T-helper 2 cell treated with Interferon-gamma antibody and Interleukin-4, amounts not matched to agents 100 ng/mL and 5 ng/mL, for 36 hours (primary cell): ENCODE measurements around the gene TMPRSS7. TPM values are rescaled to one million over a fixed set of nuclear protein-coding genes. Genes with fewer than 3 reads are reported as not detected.

Experiments used
- intact Hi-C: fragments of 100-400 bp; cut with micrococcal nuclease; formaldehyde crosslinking; loops from one replicate; pipeline ENCODE4 v1.15.1; 2023
- total RNA-seq: library from RNA; stranded (reverse); gene quantifications from 2 replicates; pipeline ENCODE4 v1.2.3, GENCODE V29; 2022

Gene TMPRSS7
- total RNA-seq, 1 donor from 2014 or later, result not detected

DNA sequence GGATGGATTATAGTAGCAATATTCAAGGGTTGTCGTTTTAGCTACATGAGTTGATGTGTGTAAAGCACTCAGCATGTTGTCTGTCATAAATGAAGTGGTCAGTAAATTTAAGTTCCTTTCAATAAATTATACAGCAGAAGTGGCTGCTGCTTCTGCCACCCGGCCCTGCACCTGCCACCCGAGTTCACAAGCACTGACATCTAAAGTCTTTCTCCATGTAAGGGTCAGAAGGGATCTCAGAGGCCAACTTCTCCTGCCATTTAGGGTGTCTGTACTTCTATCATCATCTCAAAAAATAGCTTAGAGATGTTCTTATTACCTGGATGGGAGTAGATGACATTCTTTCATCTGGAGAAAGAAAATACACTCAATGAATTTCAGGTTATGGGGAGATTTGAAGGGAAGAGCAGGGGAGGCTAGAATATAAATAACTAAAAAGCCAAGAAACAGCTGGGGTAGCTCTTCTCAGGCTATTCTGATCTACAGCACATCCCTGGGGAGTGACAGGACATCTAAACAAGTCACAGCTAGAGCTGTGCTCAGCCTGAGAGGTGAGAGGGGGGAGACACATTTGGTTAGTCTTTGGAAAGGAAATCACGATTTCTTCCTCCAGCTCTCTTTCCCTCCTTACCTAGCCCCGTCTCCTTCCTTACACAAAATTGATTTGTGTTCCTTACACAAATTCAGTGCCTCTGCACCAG is 90.5 kb downstream of the TMPRSS7 start:
- intact Hi-C loops, result no loop called here

DNA sequence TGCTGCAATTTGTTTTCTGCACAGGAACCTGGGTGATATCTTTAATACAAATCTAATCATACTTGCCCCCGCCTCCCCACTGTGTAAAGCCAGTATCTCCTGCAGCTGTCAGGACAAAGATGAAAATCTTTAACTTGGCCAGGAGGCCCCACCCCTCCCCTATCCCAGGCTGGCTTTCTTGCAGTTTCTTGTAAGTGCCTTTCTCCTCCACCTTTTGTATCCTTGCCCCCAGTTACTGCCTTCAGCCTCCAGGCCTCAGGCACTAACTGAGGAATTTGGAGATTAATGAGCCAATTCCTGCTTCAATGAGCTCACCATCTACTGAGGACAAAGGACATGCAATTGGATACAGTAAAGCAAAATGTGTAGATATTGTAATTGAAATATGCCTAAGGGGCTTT is 92.0 kb downstream of the TMPRSS7 start:
- intact Hi-C loops, result no loop called here

DNA sequence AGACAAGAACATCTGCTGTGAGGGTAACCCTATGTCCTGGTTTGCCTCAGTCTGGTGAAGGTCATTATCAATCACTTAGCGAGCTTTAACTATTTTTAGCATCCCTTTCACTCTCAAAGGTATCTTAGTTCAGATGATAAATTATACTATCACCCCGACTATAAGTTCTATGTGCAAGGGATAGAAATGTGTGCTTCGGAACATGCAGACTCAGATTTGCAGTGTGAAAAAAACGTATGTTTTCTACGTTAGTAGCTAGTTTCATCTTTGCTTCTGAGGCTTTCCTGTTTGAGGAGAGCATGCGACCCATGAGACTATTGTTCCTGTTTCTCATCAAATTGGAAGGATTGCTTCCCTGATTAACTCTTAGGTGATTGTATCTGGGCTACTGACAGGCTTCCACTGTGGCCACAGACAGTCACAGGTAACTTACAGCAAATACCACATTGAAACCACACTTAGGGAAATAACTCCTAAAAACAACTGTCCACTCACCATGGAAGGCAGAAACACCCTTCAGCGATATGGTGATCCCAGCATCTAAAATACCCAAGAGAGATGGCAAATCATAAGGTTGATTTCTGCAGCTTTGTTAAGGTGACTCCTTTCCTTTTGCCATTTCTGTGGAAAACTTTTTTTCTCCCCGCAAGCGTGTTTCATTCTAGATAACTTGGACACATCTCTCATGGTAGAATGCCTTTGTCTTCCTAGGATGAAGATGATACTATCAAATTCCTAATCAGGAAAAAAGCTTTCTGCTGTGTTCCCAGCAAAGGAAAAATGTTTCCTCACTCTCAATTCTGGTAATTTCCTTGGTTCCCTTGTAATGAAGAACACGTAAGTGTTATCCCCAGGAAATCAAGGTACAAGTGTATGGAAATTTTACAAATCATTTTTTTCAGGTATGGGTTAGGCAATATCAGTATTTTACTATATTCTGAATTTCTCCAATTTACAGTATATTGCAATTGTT is 93.3 kb downstream of the TMPRSS7 start:
- intact Hi-C loops, result no loop called here

DNA sequence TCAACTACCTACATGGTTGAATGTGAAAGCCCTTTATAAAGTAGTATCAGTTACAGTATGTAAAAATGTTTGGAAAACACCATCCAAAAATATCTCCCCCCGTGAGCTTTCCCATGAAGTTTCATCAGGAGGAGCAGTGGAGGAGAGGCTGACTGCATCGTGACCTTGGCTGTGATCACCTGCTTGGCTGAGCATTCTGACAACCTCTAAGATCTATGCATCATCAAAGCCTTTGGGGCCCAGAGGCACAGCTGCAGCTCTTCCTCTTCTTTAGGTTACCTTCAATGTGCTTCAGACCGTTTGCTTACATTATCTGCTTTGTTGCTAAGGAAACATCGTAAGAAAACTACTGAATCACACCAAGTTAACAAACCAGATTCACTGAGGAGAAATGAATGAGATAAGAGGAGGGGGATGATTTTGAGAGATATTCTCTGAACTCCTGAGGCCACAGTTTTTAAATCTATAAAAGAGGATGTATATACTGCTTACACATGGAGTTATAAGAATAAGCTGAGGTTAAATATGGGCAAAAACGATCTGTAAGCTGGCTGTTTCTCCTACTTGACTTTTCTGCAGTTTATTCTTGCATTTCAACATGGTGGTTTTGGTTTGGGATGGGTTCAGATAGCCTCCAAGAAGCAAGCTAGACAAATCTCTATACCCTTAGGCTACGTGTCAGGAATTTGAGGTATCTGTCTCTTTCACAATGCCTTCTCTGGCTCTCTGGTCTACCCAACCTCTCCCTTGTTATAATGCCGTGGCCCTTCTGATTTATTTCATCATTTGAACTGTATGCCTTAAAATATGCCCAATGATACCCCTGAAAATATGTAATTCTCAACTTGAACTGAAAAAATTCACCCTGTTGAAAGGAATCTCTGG is 94.5 kb downstream of the TMPRSS7 start:
- intact Hi-C loops, result loop anchor here (1.0 kb wide), 1 partner anchor 8 kb away; no protein-coding TSS in a partner anchor

DNA sequence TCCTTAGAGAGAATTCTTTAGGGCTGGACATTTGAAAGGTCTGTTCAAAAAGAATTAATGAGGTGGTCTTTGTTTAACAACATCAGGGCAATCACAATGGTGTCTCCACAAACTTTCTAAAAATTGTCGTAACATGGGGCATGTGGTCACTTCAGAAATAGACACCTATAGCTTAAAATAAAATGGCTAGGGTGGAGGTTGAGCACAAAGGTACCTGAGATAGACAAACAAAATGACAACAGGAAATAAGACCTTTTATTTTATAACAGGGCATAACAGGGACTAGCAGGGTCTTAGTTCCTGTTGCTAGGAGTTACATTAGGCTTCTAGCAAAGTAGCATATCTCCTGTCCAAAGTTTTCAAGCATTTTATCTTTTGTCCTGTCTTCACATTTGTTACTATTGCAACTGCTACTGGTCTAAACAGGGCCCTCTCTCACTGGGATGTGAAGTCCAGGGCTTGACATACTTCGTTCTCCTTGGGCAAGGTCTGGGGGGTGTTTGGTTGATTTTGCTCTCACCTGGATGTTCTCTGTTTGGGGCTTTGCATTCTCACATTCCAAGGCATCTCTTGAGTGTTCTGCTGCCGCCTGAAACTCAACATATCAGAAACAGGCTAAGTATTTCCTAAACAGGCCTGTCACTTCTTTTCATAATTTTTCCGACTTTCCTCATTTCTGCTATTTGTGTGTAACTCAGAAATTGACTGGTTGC is 95.5 kb downstream of the TMPRSS7 start:
- intact Hi-C loops, result loop anchor here (1.0 to 10.0 kb wide), 3 partner anchors 7 to 845 kb away; partner anchors contain the start of gene CD200R1

DNA sequence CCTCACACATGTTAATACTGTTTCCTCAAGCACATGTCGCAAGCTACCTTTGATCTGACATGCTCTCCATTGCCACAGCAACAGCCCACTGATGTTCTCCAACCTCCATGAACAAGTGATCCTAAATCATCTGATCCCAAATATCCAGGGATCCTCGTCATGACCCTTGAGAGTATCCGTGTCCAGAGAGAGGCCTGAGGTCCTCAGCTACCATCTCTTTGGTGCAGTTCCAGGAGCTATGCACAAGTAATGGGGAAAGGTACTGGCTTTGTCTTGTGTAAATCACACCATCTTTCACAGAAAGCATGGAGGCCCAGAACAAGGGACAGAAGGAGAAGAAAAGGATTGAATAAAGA is 96.1 kb downstream of the TMPRSS7 start:
- intact Hi-C loops, result loop anchor here (5.0 to 10.0 kb wide), 2 partner anchors 547 to 844 kb away; partner anchors contain the start of gene CD200R1

Other genes with a start within 250 kb of the TMPRSS7 start
- 2.4 and 3.7 TPM in 2 replicates for gene PHLDB2, start 175.5 kb upstream of the TMPRSS7 start, total RNA-seq
- 31.2 and 35.8 TPM in 2 replicates for gene ABHD10, start 55.7 kb upstream of the TMPRSS7 start, total RNA-seq
- 0.32 TPM in 1 of 2 replicates, not detected in the other for gene TAGLN3, start 35.8 kb upstream of the TMPRSS7 start, total RNA-seq
- gene C3orf52, start 51.7 kb downstream of the TMPRSS7 start, total RNA-seq, result 9.0 TPM in 2 replicates
- gene GCSAM, start 98.5 kb downstream of the TMPRSS7 start, total RNA-seq, result 2.3 and 2.8 TPM in 2 replicates